Chondrocyte (in vitro differentiated cells): ENCODE results near the gene ANKRD6. TPM values are rescaled to one million over a fixed set of nuclear protein-coding genes. Genes with fewer than 3 reads are reported as not detected.

Experiments
- DNase-seq: peaks from one replicate; pipeline ENCODE4 v3.0.0; 2021; ENCODE audit warnings: mixed read lengths, low spot score
- H3K27ac Mint-ChIP-seq: one replicate; pipeline ENCODE4 v1.8.0; 2021; ENCODE audit warnings: mild to moderate bottlenecking, moderate library complexity, mixed read lengths; ENCODE audit not compliant: unreplicated experiment
- H3K27me3 Mint-ChIP-seq: 2 replicates; pipeline ENCODE4 v1.8.0; 2021; ENCODE audit warnings: low read depth, mixed read lengths
- H3K36me3 Mint-ChIP-seq: 2 replicates; pipeline ENCODE4 v1.8.0; 2021; ENCODE audit warnings: low read depth, mixed read lengths
- H3K4me1 Mint-ChIP-seq: 2 replicates; pipeline ENCODE4 v1.8.0; 2021; ENCODE audit warnings: low read depth, mild to moderate bottlenecking, mixed read lengths
- H3K4me3 Mint-ChIP-seq: one replicate; pipeline ENCODE4 v1.8.0; 2021; ENCODE audit warnings: mild to moderate bottlenecking, moderate library complexity, mixed read lengths; ENCODE audit not compliant: unreplicated experiment
- H3K9me3 Mint-ChIP-seq: 2 replicates; pipeline ENCODE4 v1.8.0; 2021; ENCODE audit warnings: low read depth, mixed read lengths
- CTCF ChIP-seq: fragments of 200-600 bp; sonication (generic); IDR thresholded peaks from 2 replicates; pipeline ENCODE4 v1.5.0; 2021; ENCODE audit warnings: antibody characterized with exemption, mild to moderate bottlenecking, moderate library complexity
- total RNA-seq: library from RNA; stranded (reverse); gene quantifications from 3 replicates; pipeline ENCODE4 v1.2.1, GENCODE V29; 2021

The ANKRD6 gene
- total RNA-seq, 1 donor from 2014 or later = 31.3 TPM

GRCh38 chr6:89582669-89583325, 149.8 kb downstream of the ANKRD6 start:
- no peak overlapping the region for H3K27ac Mint-ChIP-seq

GRCh38 chr6:89583559-89583958, 150.6 kb downstream of the ANKRD6 start:
- no peak overlapping the region for H3K4me3 Mint-ChIP-seq
- TF ChIP-seq CTCF = no peak
- no peak for DNase-seq
- peak overlapping the region; percentile 4 for H3K27ac Mint-ChIP-seq
- peaks cover 22% of the 10 kb centered on the region for H3K4me1 Mint-ChIP-seq
- no peaks in the 10 kb centered on the region for H3K27me3 Mint-ChIP-seq
- no peaks in the 10 kb centered on the region for H3K36me3 Mint-ChIP-seq
- H3K9me3 Mint-ChIP-seq = no peaks in the 10 kb centered on the region

More at GRCh38 chr6:89582669-89583325, 149.8 kb downstream of the ANKRD6 start:
- Mint-ChIP-seq H3K9me3 (no peaks in the 10 kb centered on the region), H3K36me3 (no peaks in the 10 kb centered on the region), H3K4me1 (peaks cover 22% of the 10 kb centered on the region), H3K4me3 (no peak overlapping the region), H3K27me3 (no peaks in the 10 kb centered on the region)
- no peak for TF ChIP-seq CTCF
- no peak for DNase-seq

GRCh38 chr6:89584539-89584938, 151.6 kb downstream of the ANKRD6 start:
- Mint-ChIP-seq H3K27ac (peak overlapping the region; percentile 87), H3K27me3 (no peaks in the 10 kb centered on the region), H3K9me3 (no peaks in the 10 kb centered on the region), H3K36me3 (no peaks in the 10 kb centered on the region), H3K4me1 (peaks cover 22% of the 10 kb centered on the region), H3K4me3 (no peak overlapping the region)
- no peak for TF ChIP-seq CTCF
- no peak for DNase-seq

GRCh38 chr6:89585154-89585553, 152.2 kb downstream of the ANKRD6 start:
- Mint-ChIP-seq H3K4me1 (peaks cover 22% of the 10 kb centered on the region), H3K27me3 (no peaks in the 10 kb centered on the region), H3K27ac (peak overlapping the region; percentile 87), H3K36me3 (no peaks in the 10 kb centered on the region), H3K9me3 (no peaks in the 10 kb centered on the region), H3K4me3 (no peak overlapping the region)
- TF ChIP-seq CTCF = no peak
- no peak for DNase-seq

GRCh38 chr6:89589297-89590025, 156.5 kb downstream of the ANKRD6 start:
- Mint-ChIP-seq H3K9me3 (no peaks in the 10 kb centered on the region), H3K27ac (no peak overlapping the region), H3K36me3 (no peaks in the 10 kb centered on the region), H3K27me3 (no peaks in the 10 kb centered on the region), H3K4me1 (peaks cover 14% of the 10 kb centered on the region), H3K4me3 (no peak overlapping the region)
- no peak for TF ChIP-seq CTCF
- DNase-seq = no peak
